ENCODE measurements around the gene EIF3F. TPM values are rescaled to one million over a fixed set of nuclear protein-coding genes. Genes with fewer than 3 reads are reported as not detected.
A peak's percentile ranks its signal among the peaks of the same experiment; 100 is the strongest.
"Not testable (repeated sequence)": the region's sequence is repeated elsewhere in the genome, so short reads cannot be mapped to it uniquely, and the experiment has no call there.

Gene EIF3F
- total and polyA plus RNA-seq, 2 donors (not counting 1 experiment from before 2014, with no cell fraction given): 330 to 584 TPM

DNA sequence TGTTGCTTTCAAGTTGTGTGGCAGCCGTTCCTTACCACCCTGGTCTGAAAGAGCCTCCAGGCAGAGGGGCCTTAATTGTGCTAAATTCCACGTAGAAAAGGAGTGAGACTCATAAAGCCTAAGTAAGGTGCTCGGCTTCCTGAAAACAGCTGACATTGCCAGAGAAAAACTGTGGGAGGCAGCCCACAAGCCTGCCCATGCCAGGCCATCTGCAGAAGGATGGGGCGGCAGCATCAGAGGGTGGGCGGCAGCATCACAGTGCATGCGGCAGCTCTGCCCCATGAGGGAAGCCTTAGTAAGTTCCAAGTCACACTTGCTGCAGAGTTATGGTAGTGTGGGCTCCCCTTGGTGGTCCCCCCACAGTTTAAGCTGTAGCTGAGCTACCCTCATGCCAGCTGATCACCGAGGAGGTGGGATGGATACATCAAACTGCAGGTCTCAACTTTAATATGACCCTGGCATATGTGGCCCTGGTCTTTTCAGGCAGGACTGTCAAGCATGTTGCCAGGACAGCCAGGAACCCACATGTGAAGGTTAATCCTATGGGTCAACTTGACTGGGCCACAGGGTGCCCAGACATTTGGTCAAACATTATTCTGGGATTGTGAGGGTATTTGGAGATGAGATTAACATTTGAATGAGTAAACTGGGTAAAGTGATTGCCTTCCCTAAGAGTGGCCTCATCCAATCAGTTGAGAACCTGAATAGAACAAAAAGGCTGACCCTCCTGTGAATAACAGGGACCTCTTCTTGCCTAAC, 3.1 kb upstream of the EIF3F start:
- intact Hi-C loops (cut with micrococcal nuclease): no loop called here
- POLR2A ChIA-PET: no interaction called here
- peaks cover 22 to 23% of the 10 kb centered on the region in 2 donors for H3K4me1 ChIP-seq (ENCODE audit: control insufficient read depth in 2 of 2, insufficient read depth in 2 of 2, low read length in 2 of 2)
- peaks cover 40% of the 10 kb centered on the region for H3K79me2 ChIP-seq (ENCODE audit: control insufficient read depth, insufficient read depth, low read length)
- H3K9me3 ChIP-seq (ENCODE audit: control extremely low read depth in 1 of 3, control insufficient read depth in 2 of 3, insufficient read depth in 1 of 3, low read length in 2 of 3): no peaks in the 10 kb centered on the region
- peaks cover 10% of the 10 kb centered on the region for H4K20me1 ChIP-seq (ENCODE audit: control insufficient read depth, insufficient read depth, low read length, poor library complexity, severe bottlenecking)
- H3K36me3 ChIP-seq (replicated peaks in 1 of 2; ENCODE audit: control extremely low read depth in 1 of 2, control insufficient read depth in 1 of 2, extremely low read depth in 1 of 2, insufficient read depth in 2 of 2, low read length in 1 of 2): peaks cover 0 to 2% of the 10 kb centered on the region in 2 experiments
- CTCF ChIA-PET: no interaction called here
- no peaks in the 10 kb centered on the region for H3K27me3 Mint-ChIP-seq
- DNase-seq (no peak), ATAC-seq (ENCODE audit: low read depth) (no peak)
- H3K4me3 Mint-ChIP-seq: no peak overlapping the region
- H3K9ac ChIP-seq (ENCODE audit: low read length): no peak overlapping the region
- H3K4me3 ChIP-seq (ENCODE audit: control extremely low read depth in 1 of 5, extremely low read depth in 1 of 5, insufficient read depth in 1 of 5, low read depth in 2 of 5, low read length in 4 of 5): no peak overlapping the region
- no peaks in the 10 kb centered on the region for H3K27me3 ChIP-seq (replicated peaks in 1 of 4; ENCODE audit: control extremely low read depth in 1 of 4, control insufficient read depth in 3 of 4, insufficient read depth in 4 of 4, low read length in 3 of 4)
- no peak overlapping the region for H3K27ac ChIP-seq (ENCODE audit: low read length in 2 of 2)
- TF ChIP-seq EZH2 (IDR thresholded peaks at IDR 0.05; ENCODE audit: borderline replicate concordance, insufficient read depth, low read depth, low read length, poor library complexity, severe bottlenecking): no peak
- TF ChIP-seq, protein P1, sequence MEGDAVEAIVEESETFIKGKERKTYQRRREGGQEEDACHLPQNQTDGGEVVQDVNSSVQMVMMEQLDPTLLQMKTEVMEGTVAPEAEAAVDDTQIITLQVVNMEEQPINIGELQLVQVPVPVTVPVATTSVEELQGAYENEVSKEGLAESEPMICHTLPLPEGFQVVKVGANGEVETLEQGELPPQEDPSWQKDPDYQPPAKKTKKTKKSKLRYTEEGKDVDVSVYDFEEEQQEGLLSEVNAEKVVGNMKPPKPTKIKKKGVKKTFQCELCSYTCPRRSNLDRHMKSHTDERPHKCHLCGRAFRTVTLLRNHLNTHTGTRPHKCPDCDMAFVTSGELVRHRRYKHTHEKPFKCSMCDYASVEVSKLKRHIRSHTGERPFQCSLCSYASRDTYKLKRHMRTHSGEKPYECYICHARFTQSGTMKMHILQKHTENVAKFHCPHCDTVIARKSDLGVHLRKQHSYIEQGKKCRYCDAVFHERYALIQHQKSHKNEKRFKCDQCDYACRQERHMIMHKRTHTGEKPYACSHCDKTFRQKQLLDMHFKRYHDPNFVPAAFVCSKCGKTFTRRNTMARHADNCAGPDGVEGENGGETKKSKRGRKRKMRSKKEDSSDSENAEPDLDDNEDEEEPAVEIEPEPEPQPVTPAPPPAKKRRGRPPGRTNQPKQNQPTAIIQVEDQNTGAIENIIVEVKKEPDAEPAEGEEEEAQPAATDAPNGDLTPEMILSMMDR (IDR thresholded peaks at IDR 0.05): no peak
- H3K4me1 Mint-ChIP-seq: peaks cover 27% of the 10 kb centered on the region
- H2AFZ ChIP-seq (ENCODE audit: insufficient read depth, low read depth, low read length, poor library complexity, severe bottlenecking): no peak overlapping the region
- no peaks in the 10 kb centered on the region for H3K9me3 Mint-ChIP-seq (ENCODE audit: insufficient read depth)
- 79% methylated on average over 7 of the region's 7 CpGs for WGBS (ENCODE audit: insufficient coverage)
- H3K4me2 ChIP-seq (replicated peaks; ENCODE audit: low read depth, low read length, poor library complexity, severe bottlenecking): no peak overlapping the region
- H3K27ac Mint-ChIP-seq: no peak overlapping the region

DNA sequence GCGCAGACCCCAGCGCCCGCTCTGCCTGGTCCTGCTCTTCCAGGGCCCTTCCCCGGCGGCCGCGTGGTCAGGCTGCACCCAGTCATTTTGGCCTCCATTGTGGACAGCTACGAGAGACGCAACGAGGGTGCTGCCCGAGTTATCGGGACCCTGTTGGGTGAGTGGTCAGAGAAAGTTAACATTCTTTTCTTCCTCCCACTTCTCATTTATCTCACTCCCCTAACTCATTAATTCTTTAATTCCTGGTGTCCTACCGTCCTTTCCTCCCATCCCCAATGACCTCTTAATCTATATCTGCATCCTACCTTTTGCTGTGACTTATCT, 385 bp downstream of the EIF3F start:
- H3K9me3 Mint-ChIP-seq (ENCODE audit: insufficient read depth); H3K27me3 ChIP-seq (replicated peaks in 1 of 4; ENCODE audit: control extremely low read depth in 1 of 4, control insufficient read depth in 3 of 4, insufficient read depth in 4 of 4, low read length in 3 of 4); H3K27me3 Mint-ChIP-seq; H3K9me3 ChIP-seq (ENCODE audit: control extremely low read depth in 1 of 3, control insufficient read depth in 2 of 3, insufficient read depth in 1 of 3, low read length in 2 of 3); ATAC-seq (ENCODE audit: low read depth): not testable (repeated sequence)
- Mint-ChIP-seq H3K4me1 (peaks cover 37% of the 10 kb centered on the region), H3K4me3 (peak overlapping the region; percentile 93), H3K27ac (peak overlapping the region; percentile 64)
- 0% methylated on average over 1 of the region's 13 CpGs for WGBS (ENCODE audit: insufficient coverage)
- Histone ChIP-seq H3K4me3 (ENCODE audit: control extremely low read depth in 1 of 5, extremely low read depth in 1 of 5, insufficient read depth in 1 of 5, low read depth in 2 of 5, low read length in 4 of 5) (peak overlapping the region; percentile 58 to 83 (median 63)), H3K4me1 (ENCODE audit: control insufficient read depth in 2 of 2, insufficient read depth in 2 of 2, low read length in 2 of 2) (peaks cover 24 to 26% of the 10 kb centered on the region in 2 donors), H2AFZ (ENCODE audit: insufficient read depth, low read depth, low read length, poor library complexity, severe bottlenecking) (peak overlapping the region; percentile 99), H3K27ac (ENCODE audit: low read length in 2 of 2) (peak overlapping the region in 1 of 2 donors; percentile 70), H3K79me2 (ENCODE audit: control insufficient read depth, insufficient read depth, low read length) (peaks cover 42% of the 10 kb centered on the region), H4K20me1 (ENCODE audit: control insufficient read depth, insufficient read depth, low read length, poor library complexity, severe bottlenecking) (peaks cover 10% of the 10 kb centered on the region), H3K4me2 (replicated peaks; ENCODE audit: low read depth, low read length, poor library complexity, severe bottlenecking) (peak overlapping the region; percentile 91), H3K9ac (ENCODE audit: low read length) (peak overlapping the region; percentile 74), H3K36me3 (replicated peaks in 1 of 2; ENCODE audit: control extremely low read depth in 1 of 2, control insufficient read depth in 1 of 2, extremely low read depth in 1 of 2, insufficient read depth in 2 of 2, low read length in 1 of 2) (peaks cover 0 to 27% of the 10 kb centered on the region in 2 experiments)
- intact Hi-C loops (cut with micrococcal nuclease): loop anchor here (1.0 to 5.0 kb wide), 4 partner anchors 31 to 1755 kb away; partner anchors contain the start of genes FHIP1B and PPFIBP2
- CTCF ChIA-PET: interaction anchor here (0.8 to 1.9 kb wide), 9 partner anchors 13 to 889 kb away, joined by 3 to 15 read pairs (median 4); partner anchors contain the start of gene RIC3
- peak; percentile 19 for DNase-seq
- POLR2A ChIA-PET: interaction anchor here (0.6 to 1.0 kb wide), 2 partner anchors 11 to 1542 kb away, joined by 4 to 5 read pairs; no protein-coding TSS in a partner anchor

Data from B cell (primary cell).